Esophagus muscularis mucosa (tissue), 4 donors: Measurements from ENCODE around the gene WDFY3.

ENCODE experiments used
- CTCF ChIP-seq, 3 experiments: fragments of 200-600 bp in 2 of 3; fragments of 450-650 bp in 1 of 3; sonication (generic) in 2 of 3; IDR thresholded peaks; one replicate each; pipeline ENCODE4 v1.5.1; 2017 to 2019; ENCODE audit warnings: antibody characterized with exemption in 3 of 3, mild to moderate bottlenecking in 2 of 3, moderate library complexity in 1 of 3
- EP300 ChIP-seq: sonication (generic); formaldehyde crosslinking; IDR thresholded peaks from one replicate; pipeline ENCODE4 v1.6.1; 2017; ENCODE audit warnings: antibody characterized with exemption
- POLR2A ChIP-seq: fragments of 450-650 bp; IDR thresholded peaks from one replicate; pipeline ENCODE4 v1.6.1; 2017; ENCODE audit warnings: antibody characterized with exemption, moderate library complexity, mild to moderate bottlenecking, low read depth
- POLR2AphosphoS5 ChIP-seq, 2 donors: sonication (generic); formaldehyde crosslinking; IDR thresholded peaks; one replicate each; pipeline ENCODE4 v1.6.1; 2017; ENCODE audit warnings: antibody characterized with exemption in 2 of 2

DNA sequence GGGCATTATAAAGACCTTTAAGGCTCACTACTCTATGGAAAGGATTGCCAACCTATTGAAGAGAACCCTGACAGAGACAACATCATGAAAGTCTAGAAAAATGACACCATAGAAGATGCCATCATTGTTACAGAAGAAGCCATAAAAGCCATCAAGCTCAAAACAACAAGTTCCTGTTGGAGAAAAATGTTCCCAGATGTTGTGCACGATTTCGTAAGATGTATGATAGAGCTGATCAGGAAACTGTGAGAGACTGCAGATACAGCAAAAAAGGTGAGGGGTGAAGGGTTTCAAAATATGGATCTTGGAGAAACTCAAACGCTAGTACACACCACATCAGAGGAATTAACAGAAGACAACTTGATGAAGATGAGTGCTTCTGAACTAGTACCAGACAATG lies 53.3 kb downstream of the WDFY3 start:
- TF ChIP-seq CTCF (IDR thresholded peaks at IDR 0.05), result no peak
- no peak for TF ChIP-seq POLR2AphosphoS5 (IDR thresholded peaks at IDR 0.05)
- TF ChIP-seq POLR2A, result no peak
- no peak for TF ChIP-seq EP300
